Cardiac fibroblast (primary cell): ENCODE data around the gene WSCD1.

Source experiments
- DNase-seq, 2 donors: peaks; one replicate each; pipeline versions ENCODE4 v3.0.0 to v3.0.0-alpha.2; 2010; ENCODE audit warnings: low read depth in 2 of 2
- H3K4me3 ChIP-seq, 2 donors: replicated peaks in 1 of 2; 1 replicate in 1 of 2; 2 replicates in 1 of 2; pipeline ENCODE4 v1.5.1; 2011; ENCODE audit warnings: low read depth in 2 of 2, low read length in 2 of 2, mild to moderate bottlenecking in 2 of 2, moderate library complexity in 1 of 2
- TF ChIP-seq, protein P1 (sequence below): IDR thresholded peaks from one replicate; pipeline ENCODE4 v1.5.1; 2011; ENCODE audit warnings: low read depth, mild to moderate bottlenecking, low read length, inconsistent platforms

WSCD1 gene

DNA sequence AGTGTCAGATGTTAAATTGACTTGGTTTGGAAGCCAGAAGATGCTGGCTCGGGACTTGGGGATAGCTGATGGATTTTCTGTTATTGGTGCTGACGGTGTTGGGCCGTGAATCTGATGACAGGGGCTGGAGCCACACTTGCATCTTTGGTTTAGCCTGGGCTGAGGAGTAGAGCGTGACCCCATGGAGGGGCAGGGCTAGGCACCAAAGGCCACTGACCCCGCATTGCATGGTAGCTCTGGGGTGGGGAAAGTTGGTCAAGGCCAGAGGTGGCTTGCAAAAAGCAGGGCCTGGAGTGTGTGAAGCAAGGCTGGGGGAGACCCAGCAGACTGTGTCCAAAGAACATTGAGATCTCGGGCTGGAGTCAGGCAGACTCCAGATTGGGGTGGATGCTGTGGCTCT lies 25.3 kb downstream of the WSCD1 start:
- no peak for DNase-seq
- TF ChIP-seq, protein P1, sequence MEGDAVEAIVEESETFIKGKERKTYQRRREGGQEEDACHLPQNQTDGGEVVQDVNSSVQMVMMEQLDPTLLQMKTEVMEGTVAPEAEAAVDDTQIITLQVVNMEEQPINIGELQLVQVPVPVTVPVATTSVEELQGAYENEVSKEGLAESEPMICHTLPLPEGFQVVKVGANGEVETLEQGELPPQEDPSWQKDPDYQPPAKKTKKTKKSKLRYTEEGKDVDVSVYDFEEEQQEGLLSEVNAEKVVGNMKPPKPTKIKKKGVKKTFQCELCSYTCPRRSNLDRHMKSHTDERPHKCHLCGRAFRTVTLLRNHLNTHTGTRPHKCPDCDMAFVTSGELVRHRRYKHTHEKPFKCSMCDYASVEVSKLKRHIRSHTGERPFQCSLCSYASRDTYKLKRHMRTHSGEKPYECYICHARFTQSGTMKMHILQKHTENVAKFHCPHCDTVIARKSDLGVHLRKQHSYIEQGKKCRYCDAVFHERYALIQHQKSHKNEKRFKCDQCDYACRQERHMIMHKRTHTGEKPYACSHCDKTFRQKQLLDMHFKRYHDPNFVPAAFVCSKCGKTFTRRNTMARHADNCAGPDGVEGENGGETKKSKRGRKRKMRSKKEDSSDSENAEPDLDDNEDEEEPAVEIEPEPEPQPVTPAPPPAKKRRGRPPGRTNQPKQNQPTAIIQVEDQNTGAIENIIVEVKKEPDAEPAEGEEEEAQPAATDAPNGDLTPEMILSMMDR, result no peak

DNA sequence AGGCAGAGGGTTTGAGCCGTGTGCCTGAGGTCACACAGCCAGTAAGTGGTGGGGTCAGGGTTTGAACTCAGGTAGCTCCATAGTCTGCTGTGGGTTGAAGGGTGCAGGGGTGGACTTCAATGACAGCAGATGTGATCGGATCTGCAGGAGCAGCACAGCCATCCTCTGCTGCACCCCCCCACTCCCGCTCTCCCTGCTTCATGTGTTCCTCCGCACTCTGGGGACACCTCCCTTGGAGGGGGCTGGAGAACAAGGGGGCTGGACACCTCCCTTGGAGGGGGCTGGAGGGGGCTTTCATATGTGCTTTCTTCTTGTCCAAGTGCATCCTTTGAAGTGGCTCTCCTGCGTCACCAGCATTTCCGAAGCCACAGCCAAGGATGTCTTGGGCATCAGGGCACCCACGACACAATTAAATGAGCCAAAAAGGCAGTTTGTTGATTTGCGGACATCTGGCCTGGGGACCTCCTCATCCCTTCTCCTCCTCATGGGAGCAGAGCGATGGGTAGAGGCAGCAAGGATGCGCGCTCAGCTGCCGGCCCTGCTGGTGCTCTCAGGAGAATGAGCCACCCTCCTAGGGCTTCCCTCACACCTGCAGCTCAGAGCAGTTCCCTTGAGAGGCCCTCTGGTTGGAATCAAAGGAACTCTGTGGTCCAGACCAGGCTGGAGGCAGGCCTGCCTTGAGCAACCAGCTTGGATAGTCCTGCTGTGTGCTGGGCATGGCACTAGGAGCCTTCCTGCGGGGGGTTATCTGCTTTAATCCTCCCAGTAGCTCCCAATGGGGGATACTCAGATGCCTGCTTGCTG lies 26.2 kb downstream of the WSCD1 start:
- TF ChIP-seq, protein P1, result no peak
- DNase-seq, result no peak
- H3K4me3 ChIP-seq, result no peak overlapping the region

More for the DNA sequence above, 25.3 kb downstream of the WSCD1 start:
- H3K4me3 ChIP-seq, result no peak overlapping the region

DNA sequence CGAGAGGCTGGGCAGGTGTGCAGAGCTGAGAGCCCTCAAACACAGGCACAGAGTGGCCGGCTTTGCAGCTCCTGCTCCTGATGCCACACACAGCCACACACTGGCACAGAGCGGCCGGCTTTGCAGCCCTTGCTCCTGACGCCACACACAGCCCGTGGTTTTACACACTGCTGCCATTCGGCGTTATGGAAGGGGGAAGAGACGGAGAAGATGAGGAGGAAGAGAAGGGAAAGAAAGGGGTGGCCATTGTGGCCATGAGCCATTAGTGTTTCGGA lies 26.8 kb downstream of the WSCD1 start:
- no peak for DNase-seq
- TF ChIP-seq, protein P1, result no peak
- no peak overlapping the region for H3K4me3 ChIP-seq

DNA sequence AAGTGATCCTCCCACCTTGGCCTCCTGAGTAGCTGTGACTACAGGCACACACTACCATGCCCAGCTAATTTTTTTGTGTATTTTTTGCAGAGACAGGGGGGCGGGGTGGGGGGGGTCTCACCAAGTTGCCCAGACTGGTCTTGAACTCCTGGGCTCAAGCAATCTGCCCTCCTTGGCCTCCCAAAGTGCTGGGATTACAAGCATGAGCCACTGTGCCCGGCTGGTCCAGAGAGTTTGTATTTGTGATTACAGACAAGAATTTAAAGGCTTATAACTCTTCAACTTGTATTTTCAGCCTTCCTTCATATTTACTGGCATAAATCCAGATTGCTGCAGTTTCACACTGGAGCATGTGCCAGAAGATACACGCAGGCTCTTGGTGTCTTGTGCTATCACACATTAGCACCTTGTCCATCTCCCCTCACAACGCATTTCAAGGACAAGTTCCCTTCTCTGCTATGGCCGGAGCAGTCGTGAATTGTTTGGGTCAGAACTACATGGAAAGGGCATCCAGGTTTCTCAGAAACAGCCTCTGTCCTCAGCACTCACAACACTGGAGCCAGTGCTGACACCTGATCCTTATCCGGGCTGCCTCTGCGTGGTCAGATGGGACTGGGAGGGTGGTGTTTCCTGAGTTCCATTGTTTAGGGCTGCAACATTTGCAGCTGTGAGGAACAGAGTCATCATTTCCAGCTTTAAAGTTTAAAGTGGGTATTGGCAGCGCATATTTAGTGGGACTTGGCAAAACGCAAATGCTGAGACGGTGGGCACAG lies 28.1 kb downstream of the WSCD1 start:
- DNase-seq, result peak in 1 of 2 donors; percentile 6

DNA sequence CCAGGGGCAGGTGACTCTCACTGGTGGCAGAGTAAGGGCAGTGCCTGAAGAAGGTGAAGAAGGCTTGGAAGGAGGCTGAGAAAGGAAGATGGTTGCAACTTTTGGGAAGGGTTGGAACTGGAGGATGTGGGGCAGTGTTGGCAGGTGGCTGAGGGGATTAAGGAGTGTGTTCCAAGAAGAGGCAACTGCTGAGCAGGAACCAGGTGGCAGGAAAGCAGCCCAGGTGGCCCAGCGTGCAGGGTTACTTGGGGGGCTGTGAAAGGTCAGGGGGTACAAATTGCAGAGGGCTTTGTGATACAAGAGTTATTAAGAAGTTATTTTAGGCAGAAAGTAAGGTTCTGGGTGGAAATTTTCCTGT lies 28.6 kb downstream of the WSCD1 start:
- DNase-seq, result no peak
- TF ChIP-seq, protein P1, result no peak
- no peak overlapping the region for H3K4me3 ChIP-seq

More for the DNA sequence above, 28.1 kb downstream of the WSCD1 start:
- H3K4me3 ChIP-seq, result no peak overlapping the region
- TF ChIP-seq, protein P1, result no peak

DNA sequence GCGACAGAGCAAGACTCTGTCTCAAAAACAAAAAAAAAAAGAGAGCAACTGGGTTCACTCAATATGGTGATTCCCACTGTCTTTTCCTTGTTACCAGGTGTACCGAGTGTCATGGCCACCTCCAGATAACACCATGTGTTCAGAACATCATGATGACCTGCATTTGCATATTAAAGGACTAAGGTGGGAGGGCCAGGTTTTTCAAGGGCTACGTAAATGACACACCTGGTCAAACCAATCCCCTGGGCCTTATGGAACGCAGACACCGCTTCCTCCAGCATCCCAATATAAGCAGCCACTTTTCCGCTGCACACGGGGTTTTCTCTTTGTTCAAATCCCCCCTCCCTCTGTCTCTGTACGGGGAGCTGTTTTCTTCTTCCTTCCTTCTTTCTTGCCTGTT lies 29.3 kb downstream of the WSCD1 start:
- DNase-seq, result no peak
- TF ChIP-seq, protein P1, result no peak
- H3K4me3 ChIP-seq, result no peak overlapping the region
